Left lung (tissue), 10 donors: Measurements from ENCODE around the gene GATAD2A. TPM values are rescaled to one million over a fixed set of nuclear protein-coding genes. Genes with fewer than 3 reads are reported as not detected.

Source experiments
- ATAC-seq: fragments of 200-7000 bp; cut with Tn5 transposase; one replicate; pipeline ENCODE4 v1.9.1; 2020; ENCODE audit warnings: moderate library complexity
- DNase-seq, 4 donors: peaks; one replicate each; pipeline ENCODE4 v3.0.0-alpha.2; 2013 to 2020
- H3K27ac ChIP-seq, 2 donors: fragments of 200-600 bp; sonication (generic) in 1 of 2; one replicate each; pipeline versions ENCODE4 v1.5.0 to v1.8.0; 2020 to 2021
- H3K27me3 ChIP-seq, 2 donors: fragments of 200-600 bp; sonication (generic) in 1 of 2; one replicate each; pipeline versions ENCODE4 v1.5.0 to v1.8.0; 2020 to 2021
- H3K36me3 ChIP-seq, 2 donors: fragments of 200-600 bp; sonication (generic) in 1 of 2; one replicate each; pipeline versions ENCODE4 v1.5.0 to v1.8.0; 2020 to 2021
- H3K4me1 ChIP-seq, 2 donors: fragments of 200-600 bp; one replicate each; pipeline ENCODE4 v1.8.0; 2021
- H3K4me3 ChIP-seq, 2 donors: fragments of 200-600 bp; sonication (generic) in 1 of 2; one replicate each; pipeline versions ENCODE4 v1.5.0 to v1.8.0; 2020 to 2021; ENCODE audit warnings: mild to moderate bottlenecking in 1 of 2
- H3K9me3 ChIP-seq, 2 donors: fragments of 200-600 bp; sonication (generic) in 1 of 2; one replicate each; pipeline versions ENCODE4 v1.5.0 to v1.8.0; 2020 to 2021
- intact Hi-C, 2 donors: fragments of 100-400 bp; cut with DNase I; formaldehyde crosslinking; loops; one replicate each; pipeline versions ENCODE4 v1.11.2 to v1.14.2; 2022
- polyA plus RNA-seq, 6 donors: library from polyadenylated mRNA; unstranded; fragments of 120-200 nt; gene quantifications; one replicate each; pipeline ENCODE4 v1.2.1, GENCODE V29; 2013; ENCODE audit not compliant: insufficient read length in 6 of 6
- total RNA-seq, 2 donors: library from RNA; stranded (reverse); fragmentation: NEBNext Ultra II Directional; extraction: Animal tissue kit (Norgen Biotek cat#: 25700); gene quantifications; one replicate each; pipeline ENCODE4 v1.2.1, GENCODE V29; 2021
- TF ChIP-seq, protein P1 (sequence below), 2 donors: fragments of 200-600 bp; sonication (generic) in 1 of 2; IDR thresholded peaks; one replicate each; pipeline versions ENCODE4 v1.5.0 to v1.8.0; 2021; ENCODE audit warnings: antibody characterized with exemption in 2 of 2
- donor health status: DM: no; HTN: yes; CAD: no.
- donor health status: DM: no; HTN: no; CAD: no.

Gene GATAD2A
- total and polyA plus RNA-seq, 8 donors: 39.3 to 97.3 (median 49.0) TPM

DNA sequence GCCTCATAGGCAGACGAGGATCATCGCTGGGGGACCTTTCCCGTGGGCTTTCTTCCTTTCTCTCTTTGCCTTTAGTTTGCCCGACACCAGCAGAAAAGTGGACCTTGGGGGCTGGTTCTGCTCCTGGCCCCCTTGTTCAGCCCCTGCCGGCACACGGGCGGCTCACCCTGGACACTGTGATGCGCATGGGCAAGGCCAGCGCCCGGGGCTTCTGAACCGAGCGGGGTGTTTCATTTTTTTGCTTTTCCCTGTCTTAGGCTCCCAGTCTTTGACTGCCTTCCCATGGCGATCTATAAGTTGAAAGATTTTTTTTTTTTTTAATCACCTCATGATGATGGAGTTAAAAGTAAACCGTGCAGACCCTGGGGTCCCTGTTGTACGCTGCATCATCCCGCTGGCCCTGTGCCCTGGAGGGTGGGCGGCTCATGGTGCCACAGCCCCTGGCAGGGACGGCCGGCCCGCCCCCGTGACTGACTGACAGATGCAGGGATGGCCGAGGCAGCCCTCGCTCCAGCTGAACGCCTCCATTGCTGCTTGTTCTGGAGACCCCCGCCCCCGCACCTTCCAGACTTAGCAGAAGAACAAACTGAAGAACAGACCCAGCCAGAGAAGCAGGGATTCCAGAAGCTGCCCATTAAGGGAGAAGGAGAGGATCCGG lies 100.3 kb downstream of the GATAD2A start:
- Histone ChIP-seq H3K4me3 (no peak overlapping the region), H3K4me1 (no peaks in the 10 kb centered on the region), H3K36me3 (peaks cover 0 to 77% of the 10 kb centered on the region in 2 donors), H3K9me3 (no peaks in the 10 kb centered on the region), H3K27ac (no peak overlapping the region), H3K27me3 (no peaks in the 10 kb centered on the region)
- TF ChIP-seq, protein P1, sequence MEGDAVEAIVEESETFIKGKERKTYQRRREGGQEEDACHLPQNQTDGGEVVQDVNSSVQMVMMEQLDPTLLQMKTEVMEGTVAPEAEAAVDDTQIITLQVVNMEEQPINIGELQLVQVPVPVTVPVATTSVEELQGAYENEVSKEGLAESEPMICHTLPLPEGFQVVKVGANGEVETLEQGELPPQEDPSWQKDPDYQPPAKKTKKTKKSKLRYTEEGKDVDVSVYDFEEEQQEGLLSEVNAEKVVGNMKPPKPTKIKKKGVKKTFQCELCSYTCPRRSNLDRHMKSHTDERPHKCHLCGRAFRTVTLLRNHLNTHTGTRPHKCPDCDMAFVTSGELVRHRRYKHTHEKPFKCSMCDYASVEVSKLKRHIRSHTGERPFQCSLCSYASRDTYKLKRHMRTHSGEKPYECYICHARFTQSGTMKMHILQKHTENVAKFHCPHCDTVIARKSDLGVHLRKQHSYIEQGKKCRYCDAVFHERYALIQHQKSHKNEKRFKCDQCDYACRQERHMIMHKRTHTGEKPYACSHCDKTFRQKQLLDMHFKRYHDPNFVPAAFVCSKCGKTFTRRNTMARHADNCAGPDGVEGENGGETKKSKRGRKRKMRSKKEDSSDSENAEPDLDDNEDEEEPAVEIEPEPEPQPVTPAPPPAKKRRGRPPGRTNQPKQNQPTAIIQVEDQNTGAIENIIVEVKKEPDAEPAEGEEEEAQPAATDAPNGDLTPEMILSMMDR (IDR thresholded peaks at IDR 0.05): no peak
- no peak for ATAC-seq
- DNase-seq: no peak
- intact Hi-C loops: no loop called here

DNA sequence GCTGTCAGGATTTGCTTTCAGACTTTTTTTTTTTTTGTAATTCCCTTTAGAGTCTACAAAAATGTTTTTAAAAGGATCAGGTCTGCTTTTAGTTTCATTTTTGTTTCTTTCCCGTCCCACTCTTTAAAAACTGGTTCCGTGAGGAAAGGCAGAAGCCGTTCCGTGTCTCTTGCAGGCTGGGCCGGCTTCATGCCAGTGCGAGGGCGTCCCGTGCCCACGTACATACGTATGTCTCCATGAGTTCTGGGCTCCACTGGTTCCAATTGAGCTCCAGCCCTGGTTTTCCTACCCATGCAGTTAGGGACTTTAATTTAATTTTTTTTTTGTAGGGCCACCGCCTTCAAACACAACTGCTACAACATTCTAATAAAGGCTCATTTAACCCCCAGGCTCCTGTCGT lies 101.1 kb downstream of the GATAD2A start:
- H3K27me3 ChIP-seq: no peaks in the 10 kb centered on the region
- no peaks in the 10 kb centered on the region for H3K9me3 ChIP-seq
- H3K36me3 ChIP-seq: peaks cover 0 to 69% of the 10 kb centered on the region in 2 donors
- no peak overlapping the region for H3K4me3 ChIP-seq
- H3K4me1 ChIP-seq: no peaks in the 10 kb centered on the region
- H3K27ac ChIP-seq: no peak overlapping the region
- ATAC-seq: no peak
- intact Hi-C loops: no loop called here
- no peak for DNase-seq
- TF ChIP-seq, protein P1 (IDR thresholded peaks at IDR 0.05): no peak

DNA sequence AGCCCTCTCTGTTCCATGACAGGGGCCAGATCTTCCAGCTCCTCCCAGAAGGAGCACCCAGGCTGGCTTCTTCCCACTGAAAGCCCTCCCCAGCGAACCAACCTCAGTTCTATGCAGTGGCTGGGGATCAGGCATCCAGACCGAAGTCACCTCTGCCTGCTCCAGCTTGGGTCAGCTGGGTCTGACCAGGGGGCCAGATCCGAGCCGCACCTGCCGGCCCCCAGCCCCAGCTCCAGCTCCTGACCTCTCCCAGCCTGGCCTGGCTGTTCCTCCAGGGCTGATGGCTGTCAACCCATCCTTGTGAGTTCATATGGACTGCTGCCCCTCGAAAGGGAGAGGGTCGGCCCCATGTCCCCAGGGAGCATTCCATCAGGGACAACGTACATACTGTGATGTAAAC lies 101.9 kb downstream of the GATAD2A start:
- H3K9me3 ChIP-seq: no peaks in the 10 kb centered on the region
- H3K27me3 ChIP-seq: no peaks in the 10 kb centered on the region
- TF ChIP-seq, protein P1 (IDR thresholded peaks at IDR 0.05): no peak
- H3K27ac ChIP-seq: no peak overlapping the region
- intact Hi-C loops: no loop called here
- H3K4me3 ChIP-seq: no peak overlapping the region
- no peak for DNase-seq
- no peaks in the 10 kb centered on the region for H3K4me1 ChIP-seq
- peaks cover 0 to 61% of the 10 kb centered on the region in 2 donors for H3K36me3 ChIP-seq
- no peak for ATAC-seq

DNA sequence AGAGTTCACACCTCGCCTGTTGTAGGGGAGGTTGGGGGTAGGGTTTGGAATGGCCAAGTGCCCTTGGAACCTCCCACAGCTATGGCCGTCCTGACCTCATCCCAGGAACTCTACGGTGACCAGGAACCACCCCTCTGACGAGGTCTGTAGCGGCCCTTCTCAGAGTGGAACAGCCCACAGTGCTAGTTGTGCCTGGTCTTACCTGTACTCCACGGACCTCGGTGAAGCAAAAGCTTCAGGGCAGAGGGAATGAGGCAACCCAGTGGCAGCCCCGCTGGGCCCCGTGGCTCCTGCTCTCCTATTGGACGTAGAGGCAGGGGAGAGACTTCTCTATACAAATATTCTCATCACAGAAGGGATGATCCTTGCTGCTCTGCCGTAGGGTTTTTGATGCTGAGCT lies 102.7 kb downstream of the GATAD2A start:
- Histone ChIP-seq H3K9me3 (no peaks in the 10 kb centered on the region), H3K4me1 (no peaks in the 10 kb centered on the region), H3K4me3 (no peak overlapping the region), H3K27ac (no peak overlapping the region), H3K27me3 (no peaks in the 10 kb centered on the region), H3K36me3 (peaks cover 0 to 52% of the 10 kb centered on the region in 2 donors)
- intact Hi-C loops: no loop called here
- DNase-seq (no peak), ATAC-seq (no peak)
- TF ChIP-seq, protein P1 (IDR thresholded peaks at IDR 0.05): no peak

DNA sequence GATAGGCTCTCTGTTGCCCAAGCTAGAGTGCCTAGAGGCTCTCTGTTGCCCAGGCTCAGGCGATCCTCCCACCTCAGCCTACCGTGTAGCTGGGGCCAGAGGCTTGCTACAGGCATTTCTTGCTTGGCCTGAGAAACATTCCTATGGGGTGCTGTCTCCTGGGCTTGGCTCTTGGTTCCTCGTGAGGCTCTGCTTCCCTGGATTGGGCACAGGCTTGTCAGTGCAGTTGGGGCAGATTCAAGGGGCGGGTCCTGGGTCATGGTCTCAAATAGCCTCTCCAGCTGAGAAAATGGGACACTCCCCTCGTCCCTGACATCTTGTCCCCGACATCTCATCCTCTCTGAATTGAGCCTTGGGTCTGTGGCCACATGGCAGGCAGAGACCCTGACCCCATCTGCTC lies 105.0 kb downstream of the GATAD2A start:
- DNase-seq: no peak
- Histone ChIP-seq H3K36me3 (peaks cover 0 to 30% of the 10 kb centered on the region in 2 donors), H3K9me3 (peaks cover 0 to 8% of the 10 kb centered on the region in 2 donors), H3K27ac (no peak overlapping the region), H3K27me3 (no peaks in the 10 kb centered on the region), H3K4me3 (no peak overlapping the region), H3K4me1 (peaks cover 0 to 5% of the 10 kb centered on the region in 2 donors)
- intact Hi-C loops: no loop called here
- TF ChIP-seq, protein P1 (IDR thresholded peaks at IDR 0.05): no peak
- no peak for ATAC-seq
